HCT116 (cell line): Measurements from ENCODE around the gene CYP51A1. TPM values are rescaled to one million over a fixed set of nuclear protein-coding genes. Genes with fewer than 3 reads are reported as not detected.

Experiments used
- ATAC-seq: fragments of 200-7000 bp; cut with Tn5 transposase; 2 replicates; pipeline ENCODE4 v1.9.1; 2020; ENCODE audit warnings: mild to moderate bottlenecking, moderate library complexity
- BruUV-seq: library from RNA; stranded (reverse); fragments of 400-500 nt; replicated peaks from 2 replicates; lab custom pipeline; 2021; lab: Mats Ljungman, UMichigan
- CTCF ChIA-PET: fragments of 300-600 bp; sonication (Branson Sonifier 250); formaldehyde crosslinking; loops from one replicate; lab custom pipeline; 2021; ENCODE audit warnings: antibody characterized with exemption; lab: Charles Lee
- POLR2A ChIA-PET: fragments of 300-600, 350-600 bp; sonication (Branson Sonifier 250); formaldehyde crosslinking; loops from one replicate; lab custom pipeline; 2021; ENCODE audit warnings: antibody characterized with exemption; lab: Charles Lee
- RAD21 ChIA-PET, 2 experiments: fragments of 300-600 bp; sonication (Branson Sonifier 250); formaldehyde crosslinking; loops; one replicate each; lab custom pipeline; 2023; ENCODE audit warnings: low total read pairs in 2 of 2; ENCODE audit not compliant: uncharacterized antibody in 2 of 2, unreplicated experiment in 2 of 2, low non-redundant PET in 1 of 2; lab: Charles Lee
- DNase-seq: peaks from one replicate; pipeline ENCODE4 v3.0.0-alpha.2; 2010; ENCODE audit warnings: low read depth, low spot score
- H2AFZ ChIP-seq: fragments of 200-600 bp; shearing (Covaris generic), sonication (generic); 2 replicates; pipeline ENCODE4 v1.6.1; 2017; ENCODE audit warnings: low read depth, mixed run types, mixed read lengths, antibody characterized with exemption, low read length; ENCODE audit not compliant: poor library complexity, severe bottlenecking
- H3K27ac ChIP-seq: 2 replicates; pipeline ENCODE4 v1.5.1; 2012; ENCODE audit warnings: low read depth, low read length
- H3K27me3 ChIP-seq: fragments of 200-600 bp; sonication (generic); 2 replicates; pipeline ENCODE4 v1.6.1; 2016; ENCODE audit warnings: mixed run types, low read length, mixed read lengths; ENCODE audit not compliant: insufficient read depth
- H3K36me3 ChIP-seq, 2 experiments: fragments of 200-500 bp in 1 of 2; fragments of 200-600 bp in 1 of 2; sonication (Bioruptor generic) in 1 of 2; sonication (generic) in 1 of 2; 2 replicates each; pipeline versions ENCODE4 v1.5.1 to v1.6.1; 2014 to 2016; ENCODE audit warnings: low read length in 2 of 2, inconsistent platforms in 1 of 2, mixed read lengths in 1 of 2, mixed run types in 1 of 2; ENCODE audit not compliant: insufficient read depth in 2 of 2, control insufficient read depth in 1 of 2
- H3K4me1 ChIP-seq, 2 experiments: fragments of 200-600 bp in 1 of 2; sonication (generic) in 1 of 2; 2 replicates each; pipeline versions ENCODE4 v1.5.1 to v1.6.1; 2012 to 2017; ENCODE audit warnings: low read length in 2 of 2, inconsistent platforms in 1 of 2, mild to moderate bottlenecking in 1 of 2, mixed read lengths in 1 of 2, mixed run types in 1 of 2, moderate library complexity in 1 of 2; ENCODE audit not compliant: insufficient read depth in 2 of 2, control insufficient read depth in 1 of 2
- H3K4me2 ChIP-seq: fragments of 200-600 bp; sonication (generic); 2 replicates; pipeline ENCODE4 v1.6.1; 2017; ENCODE audit warnings: mixed run types, low read length, mixed read lengths
- H3K4me3 ChIP-seq, 2 experiments: fragments of 200-600 bp in 1 of 2; sonication (generic) in 1 of 2; replicated peaks in 1 of 2; 2 replicates each; pipeline ENCODE4 v1.5.1; 2011 to 2016; ENCODE audit warnings: low read length in 2 of 2, control low read depth in 1 of 2, low read depth in 1 of 2, mild to moderate bottlenecking in 1 of 2, mixed read lengths in 1 of 2, mixed run types in 1 of 2
- H3K79me2 ChIP-seq: fragments of 200-600 bp; sonication (generic); 2 replicates; pipeline ENCODE4 v1.6.1; 2017; ENCODE audit warnings: mild to moderate bottlenecking, mixed run types, low read length, moderate library complexity, mixed read lengths; ENCODE audit not compliant: insufficient read depth
- H3K9ac ChIP-seq: fragments of 200-600 bp; sonication (generic); 2 replicates; pipeline ENCODE4 v1.6.1; 2016; ENCODE audit warnings: low read length, mixed read lengths
- H3K9me2 ChIP-seq: fragments of 200-600 bp; sonication (generic), shearing (Covaris generic); 2 replicates; pipeline ENCODE4 v1.6.1; 2017; ENCODE audit warnings: mixed run types, mild to moderate bottlenecking, moderate library complexity; ENCODE audit not compliant: insufficient read depth
- H3K9me3 ChIP-seq, 2 experiments: fragments of 200-500 bp in 1 of 2; fragments of 200-600 bp in 1 of 2; sonication (Bioruptor generic) in 1 of 2; sonication (generic) in 1 of 2; 2 replicates each; pipeline ENCODE4 v1.6.1; 2014 to 2017; ENCODE audit warnings: low read length in 2 of 2, mixed read lengths in 2 of 2, inconsistent platforms in 1 of 2, low read depth in 1 of 2, mild to moderate bottlenecking in 1 of 2, mixed run types in 1 of 2, moderate library complexity in 1 of 2; ENCODE audit not compliant: control insufficient read depth in 1 of 2, insufficient read depth in 1 of 2
- H4K20me1 ChIP-seq: fragments of 200-600 bp; sonication (generic), shearing (Covaris generic); 2 replicates; pipeline ENCODE4 v1.6.1; 2017; ENCODE audit warnings: mixed run types, mild to moderate bottlenecking, moderate library complexity; ENCODE audit not compliant: insufficient read depth
- ATF3 ChIP-seq: IDR thresholded peaks from 2 replicates; pipeline ENCODE4 v1.6.1; 2012
- CEBPB ChIP-seq: IDR thresholded peaks from 2 replicates; pipeline ENCODE4 v1.6.1; 2012; ENCODE audit warnings: low read depth
- CTCF ChIP-seq, 3 experiments: fragments of 200-600 bp in 1 of 3; sonication (generic) in 1 of 3; IDR thresholded peaks in 2 of 3; conservative IDR thresholded peaks in 1 of 3; 2 replicates each; pipeline ENCODE4 v1.5.1; 2012 to 2017; ENCODE audit warnings: low read depth in 2 of 3, low read length in 2 of 3, antibody characterized with exemption in 1 of 3, borderline replicate concordance in 1 of 3, control low read depth in 1 of 3, mild to moderate bottlenecking in 1 of 3, mixed read lengths in 1 of 3, mixed run types in 1 of 3, moderate library complexity in 1 of 3; ENCODE audit not compliant: insufficient read depth in 1 of 3
- FOSL1 ChIP-seq: IDR thresholded peaks from 2 replicates; pipeline ENCODE4 v1.6.1; 2012; ENCODE audit warnings: low read depth
- JUND ChIP-seq: IDR thresholded peaks from 2 replicates; pipeline ENCODE4 v1.6.1; 2012
- MAX ChIP-seq: IDR thresholded peaks from 2 replicates; pipeline ENCODE4 v1.6.1; 2012
- POLR2AphosphoS5 ChIP-seq: IDR thresholded peaks from 2 replicates; pipeline ENCODE4 v1.6.1; 2011; ENCODE audit warnings: mild to moderate bottlenecking, low read depth, low read length, moderate library complexity
- RAD21 ChIP-seq: IDR thresholded peaks from 2 replicates; pipeline ENCODE4 v1.6.1; 2012; ENCODE audit warnings: low read depth, mild to moderate bottlenecking
- SIN3A ChIP-seq: IDR thresholded peaks from 2 replicates; pipeline ENCODE4 v1.6.1; 2012; ENCODE audit warnings: low read depth
- SRF ChIP-seq: IDR thresholded peaks from 2 replicates; pipeline ENCODE4 v1.6.1; 2012; ENCODE audit warnings: low read depth
- ZFX ChIP-seq: fragments of 450-650 bp; IDR thresholded peaks from 2 replicates; pipeline ENCODE4 v1.6.1; 2017
- intact Hi-C: fragments of 100-400 bp; cut with micrococcal nuclease; formaldehyde crosslinking; loops from 2 replicates; pipeline ENCODE4 v1.10.0; 2022
- total RNA-seq: library from RNA; stranded (reverse); gene quantifications from one replicate; pipeline ENCODE4 v1.2.1, GENCODE V29; 2021; ENCODE audit not compliant: unreplicated experiment

The CYP51A1 gene
- total RNA-seq, 1 experiment from 2014 or later: 85.7 TPM

- TF ChIP-seq ATF3: no peak
- no peak for TF ChIP-seq POLR2AphosphoS5
- no peak for TF ChIP-seq ZFX
- no peak for TF ChIP-seq JUND
- TF ChIP-seq SIN3A: no peak
- TF ChIP-seq SRF: no peak
- no peak for TF ChIP-seq FOSL1
Observed at GRCh38 chr7:92141161-92141560, 6.9 kb upstream of the CYP51A1 start (continued).

- Histone ChIP-seq H3K79me2 (peaks cover 17% of the 10 kb centered on the region), H4K20me1 (no peaks in the 10 kb centered on the region; the same call in 1 of the 2 replicates), H3K4me2 (no peak overlapping the region), H2AFZ (no peak overlapping the region), H3K9ac (no peak overlapping the region), H3K27me3 (no peaks in the 10 kb centered on the region), H3K9me2 (no peaks in the 10 kb centered on the region; the same call in 1 of the 2 replicates), H3K36me3 (no peaks in the 10 kb centered on the region), H3K27ac (no peak overlapping the region), H3K4me3 (no peak overlapping the region), H3K9me3 (no peaks in the 10 kb centered on the region), H3K4me1 (peaks cover 5 to 21% of the 10 kb centered on the region in 2 experiments; a peak in 2 of 4 replicates)
- ATAC-seq: no peak
- DNase-seq: no peak
- intact Hi-C loops: no loop called here
- no peak for TF ChIP-seq RAD21
- no peak for TF ChIP-seq CTCF (IDR thresholded peaks at IDR 0.05 in 2 of 3, conservative IDR thresholded peaks at IDR 0.05 in 1 of 3; ENCODE audit: borderline replicate concordance in 1 of 3, insufficient read depth in 1 of 3, low read depth in 2 of 3, low read length in 2 of 3)
- TF ChIP-seq CEBPB: no peak
- TF ChIP-seq MAX: no peak
- CTCF ChIA-PET: interaction anchor here (1.6 kb wide), 1 partner anchor 310 kb away, joined by 5 read pairs; the partner anchor contains the start of gene GATAD1
- no TSS peak for BruUV-seq
- POLR2A ChIA-PET: no interaction called here
- RAD21 ChIA-PET: no interaction called here
Observed at GRCh38 chr7:92137557-92137956, 3.3 kb upstream of the CYP51A1 start.
